HG03521 (cell line): Measurements from ENCODE around the gene B4GALNT4.
"Not testable (repeated sequence)": the region's sequence is repeated elsewhere in the genome, so short reads cannot be mapped to it uniquely, and the experiment has no call there.

Source experiments
- ATAC-seq: cut with Tn5 transposase; IDR thresholded peaks from one replicate; pipeline ENCODE4 v1.9.1; 2021; ENCODE audit warnings: mild to moderate bottlenecking, moderate library complexity; ENCODE audit not compliant: unreplicated experiment

B4GALNT4 gene

DNA sequence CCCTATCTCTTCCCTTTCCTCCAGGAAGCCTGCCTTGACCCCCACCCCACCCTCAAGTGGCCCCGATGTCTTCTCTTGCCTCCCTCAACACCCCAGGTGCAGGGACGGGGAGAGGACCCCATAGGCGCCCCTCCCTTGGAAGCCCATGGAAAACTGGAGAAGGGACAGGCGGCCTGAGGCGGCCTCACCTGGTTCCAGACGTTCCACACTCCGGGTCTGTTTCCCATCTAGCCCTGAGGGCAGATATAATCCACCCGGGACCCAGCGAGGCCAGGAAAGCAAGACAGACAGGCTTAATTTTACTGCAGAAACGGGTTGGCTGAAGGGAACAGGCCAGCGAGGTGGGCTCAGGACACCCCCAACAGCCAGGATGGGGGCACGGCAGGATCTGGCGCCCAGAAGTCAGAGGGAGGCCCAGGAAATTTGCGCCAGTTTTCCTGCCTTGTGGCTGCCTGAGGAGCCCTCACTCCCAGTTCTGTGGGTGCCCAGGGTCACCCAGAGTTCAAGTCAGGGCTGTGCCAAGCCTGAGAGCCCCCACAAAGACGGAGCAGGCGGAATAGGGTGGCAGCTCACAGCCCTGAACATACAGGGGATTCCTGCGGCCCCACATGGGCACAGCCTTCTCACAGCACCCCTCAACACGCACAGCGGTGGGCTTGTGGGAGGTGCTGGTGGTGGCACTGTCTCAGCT is 48.5 kb downstream of the B4GALNT4 start:
- no peak for ATAC-seq

DNA sequence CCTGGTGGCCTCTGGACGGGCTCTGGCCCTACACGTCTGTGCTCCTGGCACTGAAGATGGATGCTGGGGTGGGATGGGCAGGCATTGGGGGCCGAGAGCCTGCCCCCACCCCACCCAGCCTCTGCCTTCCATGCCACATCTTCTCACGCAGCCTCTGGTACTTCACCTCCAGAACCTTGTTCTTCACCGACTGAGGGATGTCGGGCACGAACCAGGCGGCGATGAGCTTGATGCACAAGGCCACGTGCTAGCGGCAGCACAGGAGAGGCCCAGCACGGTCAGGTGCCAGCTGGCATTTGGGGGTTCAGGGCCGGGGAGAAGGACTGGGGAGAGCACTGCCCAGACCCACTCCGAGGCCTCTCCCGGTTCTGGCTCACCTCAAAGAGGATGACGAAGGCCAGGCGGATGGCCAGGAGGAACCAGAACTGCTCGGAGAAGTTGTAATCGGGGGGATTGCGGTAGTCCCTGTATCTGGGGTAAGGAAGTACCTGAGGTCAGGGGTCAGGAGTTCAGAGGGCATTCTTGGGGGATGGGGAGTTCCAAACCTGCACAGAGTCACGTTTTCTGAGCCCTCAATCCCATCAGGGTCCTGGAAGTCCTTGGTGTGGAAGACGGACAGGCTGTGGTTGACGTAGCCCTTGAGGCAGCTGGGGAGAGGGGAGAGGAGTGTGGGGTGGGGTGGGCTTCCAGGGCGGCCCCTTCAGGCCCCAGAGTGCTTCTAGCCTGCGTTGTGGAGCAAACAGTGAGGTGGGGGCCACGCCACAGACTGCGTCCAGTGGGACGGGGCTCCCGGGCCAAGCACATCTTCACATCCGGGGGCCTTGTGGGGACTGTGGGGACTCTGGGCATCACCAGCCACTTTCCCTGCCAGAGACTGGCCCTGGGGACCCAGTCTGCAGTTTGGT is 49.3 kb downstream of the B4GALNT4 start:
- no peak for ATAC-seq

DNA sequence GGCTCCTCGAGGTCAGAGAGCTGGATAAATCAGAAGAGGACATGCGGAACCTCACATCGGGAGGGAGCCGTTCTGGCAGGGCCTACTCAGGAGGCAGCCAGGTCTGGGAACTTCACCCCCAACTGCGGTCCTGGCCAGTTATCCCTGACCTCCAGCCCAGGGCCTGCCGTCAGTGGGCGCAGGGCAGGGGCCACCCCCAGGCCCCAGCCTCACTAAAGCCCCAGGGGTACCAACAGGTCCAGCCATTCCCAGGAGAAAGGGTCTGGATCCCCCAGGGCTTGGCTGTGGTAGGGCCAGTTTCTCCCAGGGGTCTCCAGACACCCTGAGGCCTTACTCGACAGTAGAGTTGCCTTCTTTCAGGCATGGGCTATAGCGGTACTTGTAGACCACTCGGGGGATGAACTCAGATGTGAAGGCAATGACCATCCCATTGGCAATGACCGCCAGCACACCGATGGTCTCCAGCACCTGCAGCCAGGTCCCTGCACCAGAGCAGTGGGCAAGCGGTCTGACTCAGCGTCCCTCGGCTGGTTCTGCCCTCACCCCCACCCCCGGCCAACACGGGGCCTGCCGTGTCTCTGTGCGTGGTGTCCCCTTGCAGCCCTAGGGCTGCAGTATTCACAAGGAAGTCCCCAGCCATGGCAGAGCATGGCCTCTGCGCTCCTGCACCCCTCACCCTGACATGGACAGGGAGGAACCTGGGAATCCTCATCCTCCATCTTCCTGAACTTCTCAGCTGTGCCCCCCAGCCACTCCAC is 50.1 kb downstream of the B4GALNT4 start:
- ATAC-seq: no peak

DNA sequence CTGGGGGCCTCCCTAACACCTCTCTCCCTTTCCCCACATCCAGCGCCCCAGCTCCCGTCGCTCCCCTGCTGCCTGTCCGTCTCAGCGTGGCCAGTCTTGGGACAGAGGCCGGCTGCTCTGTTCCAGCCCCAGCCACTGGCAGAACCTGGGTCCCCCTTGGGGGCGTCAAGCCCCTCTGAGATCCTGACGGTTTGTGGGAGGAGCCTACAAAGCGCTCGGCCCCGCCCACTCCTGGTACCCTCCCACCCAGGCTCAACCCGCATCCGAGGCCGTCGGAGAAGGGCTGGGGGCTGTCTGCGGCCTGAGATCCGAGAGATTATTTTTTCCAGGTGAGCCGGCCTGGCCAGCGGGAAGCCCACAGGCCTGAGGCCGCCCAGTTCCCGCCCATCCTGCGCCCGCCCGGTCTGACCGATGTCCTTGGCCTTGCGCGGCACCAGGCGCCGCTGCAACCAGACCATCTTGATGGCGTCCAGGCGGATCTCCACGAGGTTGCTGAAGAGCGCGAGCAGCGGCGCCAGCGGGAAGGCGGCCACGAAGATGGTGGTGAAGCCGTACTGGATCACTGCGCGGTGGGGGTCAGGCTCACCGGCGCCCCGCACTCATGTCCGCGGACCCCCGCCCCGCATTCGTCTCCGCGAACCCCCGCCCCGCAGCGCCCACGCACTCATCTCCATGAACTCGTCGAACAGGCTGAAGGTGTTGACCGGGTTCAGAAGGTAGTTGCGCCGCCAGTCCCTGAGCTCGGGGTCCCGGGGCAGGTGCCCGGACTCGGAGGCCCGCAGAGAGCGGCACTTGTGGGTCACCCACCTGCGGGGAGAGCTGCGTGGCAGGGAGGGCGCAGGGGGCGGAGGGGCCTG is 51.0 kb downstream of the B4GALNT4 start:
- no peak for ATAC-seq

DNA sequence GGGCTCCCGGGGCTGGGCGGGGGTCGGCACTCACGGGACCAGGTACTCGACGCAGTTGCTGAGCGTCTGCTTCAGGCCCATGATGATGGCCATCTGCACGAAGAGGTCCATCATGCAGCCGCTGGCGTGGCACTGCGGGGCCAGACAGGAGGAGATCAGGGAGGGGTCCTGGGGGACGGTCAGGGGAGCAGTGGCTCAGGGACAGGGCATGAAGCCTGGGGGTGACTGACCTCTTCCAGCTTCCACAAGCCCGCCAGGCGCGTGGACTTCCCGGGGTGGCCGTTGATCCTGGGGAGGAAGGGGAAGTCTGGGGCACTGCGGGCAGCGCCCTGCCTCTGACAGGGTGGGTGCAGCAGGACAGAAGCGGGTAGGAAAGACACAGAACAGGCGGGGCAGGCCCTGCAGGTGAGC is 51.6 kb downstream of the B4GALNT4 start:
- ATAC-seq: no peak

DNA sequence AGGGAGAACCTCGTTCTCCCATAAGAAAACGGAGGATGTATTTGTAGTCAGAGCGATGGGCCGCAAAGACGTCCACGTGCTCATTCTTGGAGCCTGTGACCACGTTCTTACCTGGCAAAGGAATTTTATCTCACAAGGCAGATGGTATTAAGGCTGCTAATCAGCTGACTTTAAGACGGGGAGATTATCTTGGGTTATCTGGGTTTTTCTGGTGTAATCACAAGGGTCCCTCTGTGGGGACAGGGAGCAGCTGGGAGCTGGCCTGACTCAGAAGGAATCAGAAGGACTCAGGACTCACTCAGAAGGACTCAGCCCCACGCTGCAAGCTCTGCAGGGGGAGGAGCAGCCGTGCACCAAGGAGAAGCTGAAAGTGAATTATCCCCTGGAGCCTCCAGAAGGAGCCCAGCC is 53.0 kb downstream of the B4GALNT4 start:
- ATAC-seq: no peak

DNA sequence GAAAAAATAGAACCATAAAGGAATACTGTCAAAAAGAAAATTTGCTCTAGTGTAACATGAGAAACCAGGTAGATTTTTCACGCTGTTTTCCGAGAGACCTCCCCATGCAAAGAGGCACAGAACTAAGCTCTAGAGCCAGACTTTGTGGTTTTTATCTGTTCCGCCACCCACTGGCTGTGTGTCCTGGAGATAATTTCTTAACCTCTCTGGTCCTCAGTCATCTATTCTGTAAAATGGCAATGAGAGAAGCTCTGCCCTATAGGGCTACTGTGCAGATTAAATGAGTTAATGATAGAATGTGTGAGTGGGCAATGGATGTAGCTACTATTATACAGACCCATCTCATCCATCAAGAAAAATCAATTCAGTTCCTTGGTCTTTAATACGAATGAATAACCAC is 54.9 kb downstream of the B4GALNT4 start:
- no peak for ATAC-seq

DNA sequence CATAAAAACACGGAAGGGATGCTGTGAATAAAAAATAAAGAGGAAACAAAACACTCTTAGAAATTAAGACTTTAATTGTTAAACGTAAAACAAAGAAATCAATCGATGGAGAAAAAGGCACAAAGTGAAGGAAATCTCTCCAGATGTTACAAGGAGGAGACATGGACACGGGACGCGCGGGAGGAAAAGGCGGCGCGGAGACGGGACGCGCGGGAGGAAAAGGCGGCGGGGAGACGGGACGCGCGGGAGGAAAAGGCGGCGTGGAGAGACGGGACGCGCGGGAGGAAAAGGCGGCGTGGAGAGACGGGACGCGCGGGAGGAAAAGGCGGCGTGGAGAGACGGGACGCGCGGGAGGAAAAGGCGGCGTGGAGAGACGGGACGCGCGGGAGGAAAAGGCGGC is 55.5 kb downstream of the B4GALNT4 start:
- not testable (repeated sequence) for ATAC-seq

DNA sequence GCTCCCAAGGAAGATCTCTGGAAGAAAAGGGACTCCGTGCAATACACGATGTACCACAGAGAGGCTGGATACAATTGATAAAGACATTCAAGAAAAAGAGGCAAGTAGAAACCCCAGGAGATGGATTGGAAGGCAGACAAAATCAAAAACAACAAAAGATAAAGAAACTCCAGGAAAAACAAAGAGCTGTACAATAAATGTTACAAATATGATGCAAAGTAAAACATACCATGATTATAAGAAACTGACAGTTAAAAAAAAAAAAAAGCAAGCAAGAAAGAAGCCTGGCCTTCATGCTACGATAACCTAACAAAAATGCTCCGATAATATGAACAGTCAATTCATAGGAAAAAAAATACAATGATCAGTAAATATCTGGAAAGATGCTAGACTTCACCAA is 56.0 kb downstream of the B4GALNT4 start:
- no peak for ATAC-seq

DNA sequence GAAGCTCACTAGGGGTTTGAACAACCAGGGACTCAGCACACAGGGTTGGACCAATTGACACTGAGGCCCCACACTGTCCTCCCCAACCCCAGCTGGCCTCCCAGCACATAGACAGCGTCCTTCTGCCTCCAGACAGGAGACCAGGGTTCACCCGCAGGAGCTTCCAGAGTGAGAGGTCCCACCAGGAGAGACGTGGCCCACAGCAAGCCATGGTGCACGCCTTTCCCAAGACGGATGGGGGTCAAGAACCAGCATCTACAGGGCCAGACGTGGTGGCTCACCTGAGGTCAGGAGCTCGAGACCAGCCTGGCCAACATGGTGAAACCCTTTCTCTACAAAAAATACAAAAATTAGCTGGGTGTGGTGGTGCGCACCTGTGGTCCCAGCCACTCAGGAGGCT is 57.6 kb downstream of the B4GALNT4 start:
- ATAC-seq: no peak

DNA sequence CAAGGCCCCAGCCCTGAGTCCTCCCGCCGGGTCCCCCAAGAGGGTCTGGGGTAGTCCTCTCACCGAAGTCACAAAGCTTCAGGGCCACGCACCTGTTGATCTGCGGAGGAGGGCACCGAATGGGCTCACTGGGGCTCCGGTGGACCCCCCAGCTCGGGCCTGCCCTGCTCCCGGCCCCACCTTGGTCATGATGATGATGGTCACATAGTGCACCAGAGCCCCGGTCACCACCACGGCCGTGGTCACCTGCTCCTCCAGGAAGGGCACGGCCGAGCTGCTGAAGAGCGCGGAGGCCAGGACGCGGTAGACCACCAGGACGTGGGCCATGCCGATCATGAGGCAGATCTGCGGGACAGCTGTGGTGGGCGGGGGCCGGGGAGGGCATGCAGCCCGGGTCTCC is 59.0 kb downstream of the B4GALNT4 start:
- no peak for ATAC-seq

DNA sequence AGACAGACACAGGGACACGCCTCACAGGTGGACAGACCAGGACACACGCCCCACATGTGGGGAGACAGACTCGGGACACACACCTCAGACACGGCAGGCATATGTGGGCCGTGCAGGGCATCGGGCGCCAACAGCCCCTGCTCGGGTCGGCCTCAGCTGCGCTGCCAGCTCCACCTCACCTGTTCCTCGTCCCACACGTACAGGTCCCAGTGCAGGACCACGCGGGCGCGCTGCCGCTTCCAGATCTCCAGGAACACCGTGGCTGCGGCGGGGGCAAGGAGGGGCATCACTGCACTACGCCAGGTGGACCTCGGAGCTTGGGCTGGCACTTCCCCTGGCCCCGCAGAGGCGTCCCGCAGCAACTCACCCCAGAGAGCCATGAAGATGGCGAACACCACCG is 60.1 kb downstream of the B4GALNT4 start:
- ATAC-seq: no peak

DNA sequence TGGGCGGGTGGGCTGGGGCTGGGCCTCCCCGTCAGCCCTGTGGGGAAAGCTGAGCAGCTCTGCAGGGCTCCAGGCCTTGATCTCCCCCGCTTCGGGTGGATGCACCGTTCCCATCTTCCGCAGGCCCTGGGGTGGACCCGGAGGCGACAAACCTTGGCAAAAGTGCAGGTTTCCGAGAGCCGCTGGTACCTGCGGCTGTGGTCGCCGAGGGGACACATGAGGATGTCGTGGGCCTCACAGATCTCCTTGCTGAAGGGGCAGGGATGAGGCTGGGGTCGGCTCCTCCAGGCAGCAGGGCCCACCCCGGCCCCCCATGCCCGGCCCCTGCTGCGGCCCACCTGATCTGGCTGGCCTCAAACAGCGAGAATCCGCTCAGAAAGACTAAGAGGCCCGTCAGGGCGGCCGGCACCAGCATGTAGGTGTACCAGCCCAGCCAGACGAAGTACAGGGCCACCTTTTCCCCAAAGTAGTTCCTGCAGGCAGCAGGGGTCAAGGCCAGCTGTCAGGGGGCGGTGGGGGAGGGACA is 60.7 kb downstream of the B4GALNT4 start:
- no peak for ATAC-seq
